OCI-LY7 (cell line): ENCODE data around the gene KRTAP13-4. TPM values are rescaled to one million over a fixed set of nuclear protein-coding genes. Genes with fewer than 3 reads are reported as not detected.

Source experiments
- BruUV-seq: library from RNA; stranded (reverse); fragments of 400-500 nt; replicated peaks from 2 replicates; lab custom pipeline; 2021; lab: Mats Ljungman, UMichigan
- CTCF ChIA-PET: fragments of 300-600 bp; sonication (Branson Sonifier 250); formaldehyde crosslinking; loops from one replicate; lab custom pipeline; 2022; ENCODE audit warnings: antibody characterized with exemption; ENCODE audit not compliant: unreplicated experiment; lab: Charles Lee
- POLR2A ChIA-PET: fragments of 300-600 bp; sonication (Branson Sonifier 250); formaldehyde crosslinking; loops from one replicate; lab custom pipeline; 2022; ENCODE audit warnings: antibody characterized with exemption; lab: Charles Lee
- DNase-seq: peaks from one replicate; pipeline ENCODE4 v3.0.0-alpha.2; 2015; ENCODE audit warnings: low spot score
- H2AFZ ChIP-seq: fragments of 200-600 bp; sonication (generic), shearing (Covaris generic); 2 replicates; pipeline ENCODE4 v1.6.1; 2014; ENCODE audit warnings: mild to moderate bottlenecking, antibody characterized with exemption, low read length, moderate library complexity
- H3K27ac ChIP-seq: fragments of 200-600 bp; sonication (generic); 2 replicates; pipeline ENCODE4 v1.5.1; 2014; ENCODE audit warnings: mixed run types, low read depth, mild to moderate bottlenecking, moderate library complexity, low read length, inconsistent platforms; ENCODE audit not compliant: poor library complexity, severe bottlenecking
- H3K36me3 ChIP-seq: fragments of 200-600 bp; sonication (generic); 2 replicates; pipeline ENCODE4 v1.6.1; 2014; ENCODE audit warnings: mild to moderate bottlenecking, antibody characterized with exemption, low read length, moderate library complexity, mixed read lengths; ENCODE audit not compliant: insufficient read depth
- H3K4me1 ChIP-seq: fragments of 200-600 bp; sonication (generic); 2 replicates; pipeline ENCODE4 v1.5.1; 2014; ENCODE audit warnings: mild to moderate bottlenecking, low read length; ENCODE audit not compliant: insufficient read depth, poor library complexity, severe bottlenecking
- H3K4me2 ChIP-seq: fragments of 200-600 bp; sonication (generic); 2 replicates; pipeline ENCODE4 v1.6.1; 2014; ENCODE audit warnings: mild to moderate bottlenecking, low read length
- H3K4me3 ChIP-seq: fragments of 200-600 bp; sonication (generic); 2 replicates; pipeline ENCODE4 v1.5.1; 2014; ENCODE audit warnings: mild to moderate bottlenecking, low read depth, low read length; ENCODE audit not compliant: poor library complexity, severe bottlenecking
- H3K79me2 ChIP-seq: fragments of 200-600 bp; sonication (generic); 2 replicates; pipeline ENCODE4 v1.6.1; 2016; ENCODE audit warnings: low read depth, mild to moderate bottlenecking, low read length, moderate library complexity, mixed read lengths; ENCODE audit not compliant: insufficient read depth
- H3K9me2 ChIP-seq: fragments of 200-600 bp; sonication (generic); 2 replicates; pipeline ENCODE4 v1.6.1; 2016; ENCODE audit warnings: mild to moderate bottlenecking, low read length, mixed read lengths; ENCODE audit not compliant: insufficient read depth
- H3K9me3 ChIP-seq: fragments of 200-600 bp; sonication (generic); 2 replicates; pipeline ENCODE4 v1.6.1; 2014; ENCODE audit warnings: mild to moderate bottlenecking, mixed run types, low read length, mixed read lengths
- H4K20me1 ChIP-seq: fragments of 200-600 bp; sonication (generic); 2 replicates; pipeline ENCODE4 v1.6.1; 2014; ENCODE audit warnings: mild to moderate bottlenecking, antibody characterized with exemption, low read length, moderate library complexity, mixed read lengths; ENCODE audit not compliant: insufficient read depth
- EZH2phosphoT487 ChIP-seq: fragments of 200-600 bp; sonication (generic); IDR thresholded peaks from 2 replicates; pipeline ENCODE4 v1.6.1; 2018; ENCODE audit warnings: low read depth, borderline replicate concordance, mild to moderate bottlenecking, mixed run types, antibody characterized with exemption, low read length, moderate library complexity, mixed read lengths
- intact Hi-C: fragments of 100-400 bp; cut with micrococcal nuclease; formaldehyde crosslinking; loops from one replicate; pipeline ENCODE4 v1.10.0; 2022; ENCODE audit not compliant: unreplicated experiment
- total RNA-seq, 2 experiments: library from RNA; depleted of rRNA in 1 of 2; stranded (reverse); fragments of >200 nt in 1 of 2; shearing (Covaris generic) in 1 of 2; gene quantifications; 2 replicates each; pipeline ENCODE4 v1.2.3, GENCODE V29; 2014 to 2022
- TF ChIP-seq, protein P1 (sequence below): fragments of 200-600 bp; sonication (generic); conservative IDR thresholded peaks from 2 replicates; pipeline ENCODE4 v1.5.1; 2014; ENCODE audit warnings: mild to moderate bottlenecking, antibody characterized with exemption, low read length, moderate library complexity, mixed read lengths

Gene KRTAP13-4
- total RNA-seq, 2 experiments from 2014 or later = not detected

GRCh38 chr21:30479259-30479658 is 49.2 kb downstream of the KRTAP13-4 start:
- no peak overlapping the region for H3K4me3 ChIP-seq
- no peaks in the 10 kb centered on the region for H4K20me1 ChIP-seq
- no peaks in the 10 kb centered on the region for H3K9me3 ChIP-seq
- intact Hi-C loops = no loop called here
- no peak overlapping the region for H3K4me2 ChIP-seq
- CTCF ChIA-PET = no interaction called here
- H3K36me3 ChIP-seq = no peaks in the 10 kb centered on the region
- H2AFZ ChIP-seq = no peak overlapping the region
- BruUV-seq = no TSS peak
- TF ChIP-seq, protein P1, sequence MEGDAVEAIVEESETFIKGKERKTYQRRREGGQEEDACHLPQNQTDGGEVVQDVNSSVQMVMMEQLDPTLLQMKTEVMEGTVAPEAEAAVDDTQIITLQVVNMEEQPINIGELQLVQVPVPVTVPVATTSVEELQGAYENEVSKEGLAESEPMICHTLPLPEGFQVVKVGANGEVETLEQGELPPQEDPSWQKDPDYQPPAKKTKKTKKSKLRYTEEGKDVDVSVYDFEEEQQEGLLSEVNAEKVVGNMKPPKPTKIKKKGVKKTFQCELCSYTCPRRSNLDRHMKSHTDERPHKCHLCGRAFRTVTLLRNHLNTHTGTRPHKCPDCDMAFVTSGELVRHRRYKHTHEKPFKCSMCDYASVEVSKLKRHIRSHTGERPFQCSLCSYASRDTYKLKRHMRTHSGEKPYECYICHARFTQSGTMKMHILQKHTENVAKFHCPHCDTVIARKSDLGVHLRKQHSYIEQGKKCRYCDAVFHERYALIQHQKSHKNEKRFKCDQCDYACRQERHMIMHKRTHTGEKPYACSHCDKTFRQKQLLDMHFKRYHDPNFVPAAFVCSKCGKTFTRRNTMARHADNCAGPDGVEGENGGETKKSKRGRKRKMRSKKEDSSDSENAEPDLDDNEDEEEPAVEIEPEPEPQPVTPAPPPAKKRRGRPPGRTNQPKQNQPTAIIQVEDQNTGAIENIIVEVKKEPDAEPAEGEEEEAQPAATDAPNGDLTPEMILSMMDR = no peak
- no peak for TF ChIP-seq EZH2phosphoT487
- no peaks in the 10 kb centered on the region for H3K79me2 ChIP-seq
- DNase-seq = no peak
- no peaks in the 10 kb centered on the region for H3K4me1 ChIP-seq
- POLR2A ChIA-PET = interaction anchor here (0.5 kb wide), 1 partner anchor 890 kb away, joined by 3 read pairs; no protein-coding TSS in a partner anchor
- no peaks in the 10 kb centered on the region for H3K9me2 ChIP-seq
- no peak overlapping the region for H3K27ac ChIP-seq

DNA sequence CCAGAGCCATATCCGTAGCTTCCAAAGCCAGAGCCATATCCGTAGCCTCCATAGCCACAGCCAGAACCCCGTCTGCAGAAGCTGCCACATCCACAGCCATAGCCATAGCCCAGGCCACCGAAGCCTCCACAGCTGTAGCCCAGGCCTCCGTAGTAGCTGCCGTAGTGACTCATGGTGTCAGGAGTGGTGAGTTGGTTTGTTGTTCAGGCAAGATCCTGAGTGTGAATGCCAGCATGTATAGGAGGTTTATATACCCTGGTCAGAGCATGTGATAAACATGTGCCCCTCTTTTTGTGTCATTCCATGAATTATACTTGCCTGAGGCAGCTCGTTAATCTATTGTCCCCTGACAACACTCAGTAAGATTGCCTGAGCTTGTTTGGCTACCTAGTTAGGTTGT is 50.1 kb downstream of the KRTAP13-4 start, which contains the start of gene KRTAP19-1:
Gene KRTAP19-1, minus strand, starts transcription at position 223 of the 400 bp plus-strand sequence. Its CDS starts 50 bp downstream, at position 173.
- BruUV-seq = no TSS peak
- Histone ChIP-seq H3K27ac (no peak within 1 kb of the TSS), H3K4me2 (no peak within 1 kb of the TSS), H3K4me1 (no peaks in the 10 kb centered on the region), H2AFZ (no peak within 1 kb of the TSS), H3K9me3 (no peaks in the 10 kb centered on the region; the same call in 1 of the 2 replicates), H4K20me1 (no peaks in the 10 kb centered on the region), H3K9me2 (no peaks in the 10 kb centered on the region), H3K36me3 (no peaks in the 10 kb centered on the region), H3K4me3 (no peak within 1 kb of the TSS), H3K79me2 (no peaks in the 10 kb centered on the region)
- CTCF ChIA-PET = no interaction called here
- TF ChIP-seq EZH2phosphoT487 = no peak
- TF ChIP-seq, protein P1 = no peak
- POLR2A ChIA-PET = no interaction called here
- no peak for DNase-seq
- intact Hi-C loops = no loop called here

Other genes with a start within 250 kb of the KRTAP13-4 start
- gene CLDN8, start 214.1 kb upstream of the KRTAP13-4 start, total RNA-seq (2014; rRNA removed; shearing (Covaris generic)) = not detected in 2 replicates
- gene CLDN8, start 214.1 kb upstream of the KRTAP13-4 start, total RNA-seq (2022) = not detected in 2 replicates
- not detected in 2 replicates for gene KRTAP24-1, start 147.3 kb upstream of the KRTAP13-4 start, total RNA-seq (2014; rRNA removed; shearing (Covaris generic))
- not detected in 2 replicates for gene KRTAP24-1, start 147.3 kb upstream of the KRTAP13-4 start, total RNA-seq (2022)
- gene KRTAP25-1, start 140.7 kb upstream of the KRTAP13-4 start, total RNA-seq (2014; rRNA removed; shearing (Covaris generic)) = not detected in 2 replicates
- not detected in 2 replicates for gene KRTAP25-1, start 140.7 kb upstream of the KRTAP13-4 start, total RNA-seq (2022)
- gene KRTAP26-1, start 109.9 kb upstream of the KRTAP13-4 start, total RNA-seq (2014; rRNA removed; shearing (Covaris generic)) = not detected in 2 replicates
- not detected in 2 replicates for gene KRTAP26-1, start 109.9 kb upstream of the KRTAP13-4 start, total RNA-seq (2022)
- gene KRTAP27-1, start 92.5 kb upstream of the KRTAP13-4 start, total RNA-seq (2014; rRNA removed; shearing (Covaris generic)) = not detected in 2 replicates
- not detected in 2 replicates for gene KRTAP27-1, start 92.5 kb upstream of the KRTAP13-4 start, total RNA-seq (2022)
- gene KRTAP23-1, start 81.6 kb upstream of the KRTAP13-4 start, total RNA-seq (2014; rRNA removed; shearing (Covaris generic)) = not detected in 2 replicates
- gene KRTAP23-1, start 81.6 kb upstream of the KRTAP13-4 start, total RNA-seq (2022) = not detected in 2 replicates
- not detected in 2 replicates for gene KRTAP13-2, start 57.9 kb upstream of the KRTAP13-4 start, total RNA-seq (2014; rRNA removed; shearing (Covaris generic))
- not detected in 2 replicates for gene KRTAP13-2, start 57.9 kb upstream of the KRTAP13-4 start, total RNA-seq (2022)
- not detected in 2 replicates for gene KRTAP13-1, start 34.2 kb upstream of the KRTAP13-4 start, total RNA-seq (2014; rRNA removed; shearing (Covaris generic))
- gene KRTAP13-1, start 34.2 kb upstream of the KRTAP13-4 start, total RNA-seq (2022) = not detected in 2 replicates
- not detected in 2 replicates for gene KRTAP13-3, start 4.3 kb upstream of the KRTAP13-4 start, total RNA-seq (2014; rRNA removed; shearing (Covaris generic))
- not detected in 2 replicates for gene KRTAP13-3, start 4.3 kb upstream of the KRTAP13-4 start, total RNA-seq (2022)
- not detected in 2 replicates for gene KRTAP15-1, start 10.1 kb downstream of the KRTAP13-4 start, total RNA-seq (2014; rRNA removed; shearing (Covaris generic))
- not detected in 2 replicates for gene KRTAP15-1, start 10.1 kb downstream of the KRTAP13-4 start, total RNA-seq (2022)
- not detected in 2 replicates for gene KRTAP19-1, start 50.1 kb downstream of the KRTAP13-4 start, total RNA-seq (2014; rRNA removed; shearing (Covaris generic))
- not detected in 2 replicates for gene KRTAP19-1, start 50.1 kb downstream of the KRTAP13-4 start, total RNA-seq (2022)
- gene KRTAP19-2, start 57.2 kb downstream of the KRTAP13-4 start, total RNA-seq (2014; rRNA removed; shearing (Covaris generic)) = not detected in 2 replicates
- not detected in 2 replicates for gene KRTAP19-2, start 57.2 kb downstream of the KRTAP13-4 start, total RNA-seq (2022)
- gene KRTAP19-3, start 61.8 kb downstream of the KRTAP13-4 start, total RNA-seq (2014; rRNA removed; shearing (Covaris generic)) = not detected in 2 replicates
- not detected in 2 replicates for gene KRTAP19-3, start 61.8 kb downstream of the KRTAP13-4 start, total RNA-seq (2022)
- not detected in 2 replicates for gene KRTAP19-4, start 66.9 kb downstream of the KRTAP13-4 start, total RNA-seq (2014; rRNA removed; shearing (Covaris generic))
- not detected in 2 replicates for gene KRTAP19-4, start 66.9 kb downstream of the KRTAP13-4 start, total RNA-seq (2022)
- gene KRTAP19-5, start 71.9 kb downstream of the KRTAP13-4 start, total RNA-seq (2014; rRNA removed; shearing (Covaris generic)) = not detected in 2 replicates
- not detected in 2 replicates for gene KRTAP19-5, start 71.9 kb downstream of the KRTAP13-4 start, total RNA-seq (2022)
- gene KRTAP19-6, start 111.6 kb downstream of the KRTAP13-4 start, total RNA-seq (2014; rRNA removed; shearing (Covaris generic)) = not detected in 2 replicates
- gene KRTAP19-6, start 111.6 kb downstream of the KRTAP13-4 start, total RNA-seq (2022) = not detected in 2 replicates
- not detected in 2 replicates for gene KRTAP19-7, start 131.1 kb downstream of the KRTAP13-4 start, total RNA-seq (2014; rRNA removed; shearing (Covaris generic))
- not detected in 2 replicates for gene KRTAP19-7, start 131.1 kb downstream of the KRTAP13-4 start, total RNA-seq (2022)
- gene KRTAP22-2, start 160.2 kb downstream of the KRTAP13-4 start, total RNA-seq (2014; rRNA removed; shearing (Covaris generic)) = not detected in 2 replicates
- gene KRTAP22-2, start 160.2 kb downstream of the KRTAP13-4 start, total RNA-seq (2022) = not detected in 2 replicates
- gene KRTAP6-3, start 162.2 kb downstream of the KRTAP13-4 start, total RNA-seq (2014; rRNA removed; shearing (Covaris generic)) = not detected in 2 replicates
- gene KRTAP6-3, start 162.2 kb downstream of the KRTAP13-4 start, total RNA-seq (2022) = not detected in 2 replicates
- gene KRTAP6-2, start 168.7 kb downstream of the KRTAP13-4 start, total RNA-seq (2014; rRNA removed; shearing (Covaris generic)) = not detected in 2 replicates
- gene KRTAP6-2, start 168.7 kb downstream of the KRTAP13-4 start, total RNA-seq (2022) = not detected in 2 replicates
- not detected in 2 replicates for gene KRTAP22-1, start 170.9 kb downstream of the KRTAP13-4 start, total RNA-seq (2014; rRNA removed; shearing (Covaris generic))
- not detected in 2 replicates for gene KRTAP22-1, start 170.9 kb downstream of the KRTAP13-4 start, total RNA-seq (2022)
- gene KRTAP6-1, start 183.7 kb downstream of the KRTAP13-4 start, total RNA-seq (2014; rRNA removed; shearing (Covaris generic)) = not detected in 2 replicates
- gene KRTAP6-1, start 183.7 kb downstream of the KRTAP13-4 start, total RNA-seq (2022) = not detected in 2 replicates
- gene KRTAP20-1, start 186.2 kb downstream of the KRTAP13-4 start, total RNA-seq (2014; rRNA removed; shearing (Covaris generic)) = not detected in 2 replicates
- not detected in 2 replicates for gene KRTAP20-1, start 186.2 kb downstream of the KRTAP13-4 start, total RNA-seq (2022)
- gene KRTAP20-4, start 190.4 kb downstream of the KRTAP13-4 start, total RNA-seq (2014; rRNA removed; shearing (Covaris generic)) = not detected in 2 replicates
- gene KRTAP20-4, start 190.4 kb downstream of the KRTAP13-4 start, total RNA-seq (2022) = not detected in 2 replicates
- not detected in 2 replicates for gene KRTAP20-2, start 205.0 kb downstream of the KRTAP13-4 start, total RNA-seq (2014; rRNA removed; shearing (Covaris generic))
- gene KRTAP20-2, start 205.0 kb downstream of the KRTAP13-4 start, total RNA-seq (2022) = not detected in 2 replicates
- gene KRTAP20-3, start 212.6 kb downstream of the KRTAP13-4 start, total RNA-seq (2014; rRNA removed; shearing (Covaris generic)) = not detected in 2 replicates
- gene KRTAP20-3, start 212.6 kb downstream of the KRTAP13-4 start, total RNA-seq (2022) = not detected in 2 replicates